HG02571 (cell line): ENCODE results near the gene C10orf71.

Experiments used
- ATAC-seq: cut with Tn5 transposase; IDR thresholded peaks from one replicate; pipeline ENCODE4 v1.9.1; 2021; ENCODE audit warnings: mild to moderate bottlenecking, moderate library complexity; ENCODE audit not compliant: unreplicated experiment

C10orf71 gene

DNA sequence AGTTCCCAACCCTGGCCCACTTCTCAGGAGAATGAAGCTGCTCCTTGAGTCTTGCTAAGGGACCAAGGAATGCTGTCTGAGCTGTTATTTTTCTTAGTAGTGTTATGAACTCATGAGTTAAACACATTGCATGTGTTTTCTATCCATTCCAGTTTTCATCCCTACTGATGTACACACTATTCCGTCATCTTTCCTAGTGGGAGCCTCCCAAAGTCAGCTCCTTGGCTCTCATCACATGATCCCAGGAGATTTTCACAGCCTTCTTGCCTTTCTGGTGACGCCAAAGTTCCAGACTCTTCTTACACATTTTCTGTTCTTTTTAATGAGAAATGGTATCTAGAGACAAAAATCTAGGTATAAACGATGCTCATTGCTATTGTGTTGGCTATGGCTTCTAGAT is 8.4 kb upstream of the C10orf71 start:
- ATAC-seq, result no peak

DNA sequence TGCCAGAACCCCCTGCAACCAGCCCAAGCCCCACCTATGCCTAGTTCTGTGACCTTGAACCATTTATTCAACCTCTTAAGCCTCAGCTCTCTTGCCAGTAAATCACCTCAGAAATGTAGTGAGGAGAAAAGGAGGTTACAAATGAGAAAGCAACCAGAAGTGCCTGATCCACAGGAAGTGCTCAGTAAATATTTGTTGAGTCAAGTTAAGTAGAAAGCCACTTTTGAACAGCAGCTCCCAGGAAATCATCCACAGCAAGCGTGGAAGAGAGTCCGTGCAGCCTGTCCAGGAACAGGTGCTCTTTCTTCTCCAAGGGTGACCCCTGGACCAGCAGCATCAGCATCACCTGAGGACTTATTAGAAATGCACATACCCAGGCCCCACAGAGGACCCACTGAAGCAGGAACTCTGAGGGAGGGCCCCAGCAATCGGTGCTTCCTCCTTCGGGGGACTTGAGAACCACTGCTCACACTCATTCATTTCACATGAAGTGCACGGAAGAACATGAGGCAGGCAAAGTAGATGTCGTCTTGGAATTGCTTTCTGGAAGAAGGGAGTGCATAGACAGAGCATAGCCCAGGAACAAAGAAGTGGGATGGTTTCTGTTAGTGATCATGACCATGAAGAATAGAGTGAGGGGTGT is 6.3 kb upstream of the C10orf71 start:
- ATAC-seq, result no peak

DNA sequence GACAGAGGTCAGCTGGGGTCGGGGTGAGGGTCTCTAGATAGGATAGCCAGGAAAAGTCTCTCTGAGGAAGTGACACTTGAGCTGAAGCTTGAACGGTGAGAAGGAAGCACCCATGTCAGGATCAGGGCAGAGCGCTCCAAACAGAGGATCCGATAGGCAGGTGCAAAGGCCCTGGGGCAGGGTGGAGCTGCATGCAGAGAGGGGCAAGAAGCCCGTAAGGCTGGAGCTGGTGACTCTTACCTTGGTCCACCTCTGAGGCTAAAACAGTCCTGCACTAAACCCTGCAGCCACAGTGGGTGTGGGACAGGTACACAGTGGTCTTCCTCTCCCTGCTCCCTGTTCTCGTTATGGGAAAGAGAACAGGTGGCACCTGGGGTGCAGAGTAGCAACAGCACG is 5.8 kb upstream of the C10orf71 start:
- ATAC-seq, result no peak

DNA sequence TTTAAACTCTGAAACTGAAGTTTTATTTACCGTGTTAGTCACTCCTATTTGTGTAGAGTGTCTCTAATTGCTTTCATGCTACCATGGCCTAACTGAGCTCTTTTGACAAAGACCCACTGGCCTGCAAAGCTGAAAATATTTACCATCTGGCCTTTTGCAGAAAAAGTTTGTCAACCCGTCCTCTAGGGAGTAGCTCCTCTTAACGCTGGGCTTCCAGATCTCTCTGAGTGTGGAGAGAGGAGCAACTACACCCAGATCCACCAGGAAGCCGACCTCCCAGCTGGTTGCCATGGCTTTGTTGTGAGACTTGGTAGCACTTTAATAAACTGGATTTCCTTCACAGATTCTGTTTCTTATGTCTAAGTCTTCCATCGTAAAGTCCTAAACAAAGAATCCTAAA is 4.2 kb upstream of the C10orf71 start:
- no peak for ATAC-seq

DNA sequence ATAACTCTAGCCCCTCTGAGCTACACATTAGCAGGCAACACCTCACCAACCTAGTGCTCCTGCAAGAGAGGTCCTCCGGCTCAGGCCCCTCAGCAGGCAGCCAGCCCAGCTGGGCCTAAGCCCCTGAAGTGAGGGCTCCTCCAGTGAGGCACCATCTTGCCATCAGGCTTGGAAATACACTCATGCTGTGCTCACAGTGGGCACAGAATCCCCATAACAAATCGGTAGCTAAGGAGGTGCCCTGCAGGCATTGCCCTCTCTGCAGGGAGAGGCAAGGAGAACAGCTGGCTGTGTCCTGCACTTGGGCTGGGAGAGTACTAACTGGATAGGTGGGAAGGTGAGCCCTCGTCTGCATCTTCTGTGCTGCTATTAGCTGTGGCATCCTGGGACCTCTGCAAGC is 3.7 kb upstream of the C10orf71 start:
- ATAC-seq, result no peak

DNA sequence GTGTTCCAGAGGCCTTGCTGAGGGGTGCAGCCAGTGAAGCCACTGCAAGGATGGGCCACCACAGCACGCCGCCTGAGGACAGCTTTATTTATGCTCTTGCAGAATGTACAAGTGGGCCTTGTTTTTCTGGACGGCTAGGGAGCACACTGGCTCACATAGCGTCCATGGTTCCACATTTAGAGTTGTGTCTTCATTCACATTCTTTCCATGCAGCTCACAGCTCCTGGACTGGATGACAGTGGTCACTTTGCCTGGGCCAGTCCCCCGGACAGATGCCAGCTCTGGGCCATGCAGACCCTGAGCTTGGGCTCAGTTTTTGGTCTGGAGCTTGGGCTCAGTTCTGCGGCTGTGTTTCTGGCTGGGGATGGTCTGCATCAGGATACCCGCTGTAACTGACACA is 2.6 kb upstream of the C10orf71 start:
- ATAC-seq, result no peak

DNA sequence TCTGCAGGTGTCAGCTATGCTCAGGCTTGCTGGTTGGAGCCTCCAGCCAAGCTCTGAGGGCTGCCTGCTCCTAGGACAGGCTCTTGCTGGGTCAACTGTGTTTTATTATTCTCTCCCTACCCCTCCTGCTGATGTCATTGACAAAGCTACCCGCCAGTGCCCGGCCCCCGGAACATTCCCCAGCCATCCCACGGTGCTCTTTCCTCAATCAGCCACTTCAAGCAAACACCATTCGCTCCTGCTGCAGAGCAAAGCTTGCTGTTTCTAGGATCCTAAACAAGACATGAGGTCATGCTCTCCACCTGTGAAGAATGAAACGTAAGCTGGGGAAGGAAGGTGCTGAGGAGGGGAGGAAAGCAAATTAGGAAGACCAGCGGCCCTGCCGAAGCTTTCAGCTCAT is 2.1 kb upstream of the C10orf71 start:
- ATAC-seq, result no peak

DNA sequence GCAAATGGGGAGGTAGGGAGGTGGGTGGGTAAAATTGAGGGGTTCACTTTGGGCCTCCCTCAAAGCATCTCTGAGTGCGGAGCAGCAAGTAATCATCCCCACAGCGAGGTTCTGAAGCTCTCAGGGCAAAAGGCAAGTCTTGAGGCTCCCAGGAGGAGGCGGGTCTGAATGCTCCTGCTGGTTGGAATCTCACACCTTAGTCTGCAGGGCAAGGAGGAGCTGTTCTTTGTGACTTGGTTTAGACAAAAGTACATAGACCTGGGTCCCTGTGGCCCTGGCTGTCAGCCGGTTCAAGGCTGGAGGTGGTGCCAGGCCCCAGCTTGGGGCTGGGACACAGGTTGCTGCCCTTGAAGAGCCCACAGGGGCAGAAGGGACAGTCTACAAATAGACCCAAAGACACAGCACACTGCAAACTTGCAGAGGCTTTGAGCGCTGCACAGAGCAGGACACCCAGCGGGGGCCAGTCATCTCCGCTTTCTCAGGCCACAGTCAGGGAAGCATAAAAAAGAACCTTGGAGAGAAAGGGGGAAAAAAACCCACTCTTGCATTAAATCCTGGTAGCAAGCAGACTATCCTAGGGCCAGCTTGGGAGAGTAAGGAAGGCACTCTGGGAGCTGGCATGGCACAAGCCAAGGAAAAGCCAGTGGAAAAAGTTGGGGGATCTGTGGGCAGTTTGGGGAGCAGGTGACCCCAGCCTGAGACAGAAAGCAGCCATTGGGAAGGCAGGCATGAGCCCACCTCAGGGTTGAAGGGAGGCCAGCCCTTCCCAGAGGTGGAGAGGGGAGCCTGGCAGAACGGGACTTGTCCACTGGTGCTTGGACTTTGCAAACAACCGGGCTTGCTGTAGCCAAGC is 926 bp upstream of the C10orf71 start:
- no peak for ATAC-seq

DNA sequence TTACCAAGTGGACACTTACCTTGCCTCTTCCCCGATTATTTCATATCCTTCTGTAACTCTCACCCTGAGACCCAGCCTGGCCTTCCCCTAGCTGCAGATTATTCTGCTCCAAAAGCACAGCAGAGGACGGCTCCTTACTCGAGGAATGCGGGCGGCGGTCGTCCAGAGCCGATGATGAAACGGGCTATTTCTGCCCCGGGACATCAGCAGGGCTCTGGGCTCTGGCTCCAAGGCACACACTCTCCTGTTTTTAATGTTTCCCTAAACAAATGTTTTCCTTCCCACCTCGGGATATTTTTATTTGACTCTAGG is 343 bp upstream of the C10orf71 start:
- ATAC-seq, result no peak

DNA sequence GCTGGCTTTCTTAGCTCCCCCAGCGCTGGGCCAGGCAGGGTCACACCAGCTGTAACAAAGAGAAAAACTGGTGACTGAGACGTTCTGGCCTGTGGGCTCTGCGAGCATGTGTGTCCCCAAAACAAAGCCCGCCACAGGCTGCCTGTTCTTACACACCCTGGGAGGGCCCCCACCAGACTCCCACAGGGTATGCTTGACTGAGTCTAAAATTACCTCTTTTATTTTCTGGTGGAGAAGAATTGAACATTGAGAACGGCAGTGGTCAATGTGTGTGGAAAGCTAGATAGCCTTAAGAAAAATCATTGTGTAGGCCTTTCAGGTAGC is 808 bp downstream of the C10orf71 start:
- no peak for ATAC-seq

DNA sequence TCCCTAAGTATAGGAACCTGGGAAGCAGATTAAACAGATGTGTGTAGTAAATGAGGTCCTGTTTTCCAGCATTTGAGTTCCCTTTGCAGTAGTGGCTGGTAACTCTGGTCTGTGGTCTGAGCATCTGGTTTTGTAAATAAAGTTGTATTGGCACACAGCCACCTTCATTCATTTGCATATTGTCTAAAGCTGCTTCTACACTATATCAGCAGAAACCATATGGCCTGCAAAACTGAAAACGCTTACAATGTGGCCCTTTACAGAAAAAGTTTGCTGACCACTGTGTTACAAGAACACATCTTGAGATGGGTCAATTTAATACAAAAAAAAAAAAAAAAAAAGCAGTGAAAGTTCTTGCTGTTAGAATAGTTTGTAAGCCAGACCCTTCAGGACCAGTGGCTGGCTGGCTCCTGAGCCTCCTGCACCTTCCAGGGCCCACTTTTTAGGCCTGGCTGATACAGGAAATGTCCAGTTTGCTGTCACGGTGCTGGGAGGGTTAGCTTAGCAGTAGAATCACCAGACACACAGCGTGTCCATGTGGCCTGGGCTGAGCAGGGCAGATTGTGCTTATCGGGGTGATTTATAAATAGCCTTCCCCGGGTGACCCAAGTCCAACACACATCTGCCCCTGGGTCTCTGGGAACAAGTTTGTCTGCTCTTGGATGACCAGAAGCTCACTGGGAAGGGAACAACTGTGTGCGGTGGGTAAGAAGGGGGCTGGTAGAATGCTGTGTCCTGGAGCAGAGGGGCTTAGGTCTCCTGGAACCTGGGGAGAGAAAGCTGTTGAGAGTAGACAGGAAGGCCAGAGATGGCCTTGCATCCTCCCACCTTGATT is 1.4 kb downstream of the C10orf71 start:
- no peak for ATAC-seq

DNA sequence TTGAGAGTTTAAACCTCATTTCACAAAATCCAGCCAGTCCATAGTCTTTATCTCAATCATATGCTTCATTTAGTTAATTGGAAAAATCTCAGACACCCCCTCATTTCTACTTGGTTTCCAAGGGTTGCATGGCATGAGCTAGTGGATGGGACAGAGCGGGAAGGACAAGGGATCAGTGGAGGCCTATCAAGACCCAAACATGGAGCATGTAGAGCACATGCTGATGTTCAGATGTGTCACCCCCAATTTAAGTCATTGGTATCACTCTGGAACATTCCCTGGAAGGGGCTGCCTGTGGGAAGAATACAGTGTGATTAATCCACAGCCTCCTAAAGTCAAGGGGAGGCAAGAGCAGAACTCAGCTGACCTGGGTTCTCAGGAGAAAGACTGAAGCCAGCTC is 2.3 kb downstream of the C10orf71 start:
- ATAC-seq, result no peak

DNA sequence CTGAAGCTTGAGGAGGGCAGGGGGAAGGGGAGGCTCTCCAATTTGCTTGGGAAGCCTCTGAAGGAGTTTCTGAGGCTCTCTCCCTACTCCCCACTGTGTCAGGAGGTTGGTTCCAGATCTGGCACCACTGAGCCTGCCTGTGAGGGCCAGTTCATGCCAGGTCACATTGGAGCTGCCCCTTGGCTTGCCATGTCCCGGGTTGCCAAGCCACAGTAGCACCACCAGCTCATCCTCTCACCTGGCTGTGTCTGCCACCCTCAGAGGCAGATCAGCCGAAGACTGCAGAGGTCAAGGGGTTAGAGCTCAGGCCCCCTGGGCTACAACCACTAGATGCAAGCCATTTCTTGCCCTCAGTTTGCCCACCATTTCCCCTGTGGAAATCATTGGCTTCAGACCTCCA is 3.1 kb downstream of the C10orf71 start:
- ATAC-seq, result no peak

DNA sequence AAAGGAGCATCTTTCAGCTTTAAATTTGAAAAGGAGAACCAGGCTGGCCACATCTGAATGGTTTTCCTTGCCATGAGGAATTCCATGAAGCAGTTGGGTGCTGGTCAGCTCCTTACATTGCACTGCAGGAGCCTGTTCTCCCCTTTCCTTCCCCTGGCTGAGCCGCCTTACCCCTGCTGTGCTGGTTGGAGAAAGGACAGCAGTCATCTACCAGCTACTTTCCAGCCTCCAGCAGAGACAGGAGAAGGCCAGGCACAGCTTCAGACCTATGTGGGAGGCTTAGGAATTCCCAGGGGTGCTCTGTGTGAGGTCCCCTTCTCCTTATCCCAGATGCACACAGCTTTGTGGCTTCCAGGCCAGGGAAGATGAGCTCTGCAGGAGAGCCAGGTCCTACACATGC is 4.7 kb downstream of the C10orf71 start:
- no peak for ATAC-seq

DNA sequence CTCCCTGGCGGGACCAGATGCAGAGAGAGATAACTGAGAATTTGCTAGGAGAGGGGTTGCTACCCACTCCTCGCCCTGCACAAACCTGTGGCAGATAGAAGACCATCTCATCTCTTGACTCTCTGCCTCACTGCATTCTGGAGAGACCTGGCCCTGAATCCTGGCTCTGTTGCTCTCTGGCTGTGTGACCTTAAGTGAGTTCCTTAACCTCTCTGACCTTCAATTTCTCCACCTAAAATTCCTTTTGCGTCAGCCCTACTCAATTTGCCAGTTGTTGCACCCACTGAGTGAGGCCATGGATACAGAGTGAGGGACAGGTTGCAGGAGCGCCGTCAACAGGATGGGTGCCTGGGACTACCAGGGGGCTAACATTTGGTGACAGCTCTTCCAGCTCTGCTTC is 5.2 kb downstream of the C10orf71 start:
- ATAC-seq, result no peak

DNA sequence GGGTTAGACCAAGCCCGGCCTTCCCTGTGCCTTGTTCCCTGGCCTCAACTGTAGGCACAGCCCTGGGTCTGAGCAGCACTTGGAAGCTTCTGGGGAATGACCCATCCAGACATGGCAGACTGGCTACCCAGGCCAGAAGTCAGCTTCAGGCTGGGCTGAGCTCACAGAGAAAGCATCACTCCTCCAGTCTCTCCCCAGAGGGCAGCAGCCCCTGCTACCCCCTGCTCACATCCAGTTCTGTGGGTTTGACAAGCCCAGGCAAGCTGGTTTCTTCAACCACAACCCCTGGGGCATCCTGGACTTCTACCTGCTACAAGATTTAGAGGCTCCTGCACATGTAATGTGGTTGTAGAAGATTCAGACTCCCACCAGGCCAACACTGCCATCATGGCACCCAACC is 9.0 kb downstream of the C10orf71 start:
- no peak for ATAC-seq

DNA sequence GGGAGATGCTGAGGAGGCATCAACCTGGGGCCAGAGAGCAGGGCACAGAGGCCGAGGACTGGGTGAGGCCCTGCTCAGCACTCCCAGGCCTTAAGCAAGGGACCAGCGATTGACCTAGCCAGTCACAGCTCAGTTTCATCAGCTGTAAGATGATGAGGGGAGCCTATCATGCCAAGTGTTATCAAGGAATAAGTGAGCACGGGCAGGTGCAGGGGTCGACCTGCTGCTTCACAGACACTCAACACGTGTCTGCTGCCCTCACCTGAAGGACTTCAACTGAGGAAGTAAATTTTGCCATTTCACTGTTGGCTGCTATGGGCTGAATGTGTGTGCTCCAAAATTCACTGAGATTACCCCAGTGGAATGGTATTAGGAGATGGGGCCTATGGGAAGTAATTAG is 9.9 kb downstream of the C10orf71 start:
- ATAC-seq, result no peak

DNA sequence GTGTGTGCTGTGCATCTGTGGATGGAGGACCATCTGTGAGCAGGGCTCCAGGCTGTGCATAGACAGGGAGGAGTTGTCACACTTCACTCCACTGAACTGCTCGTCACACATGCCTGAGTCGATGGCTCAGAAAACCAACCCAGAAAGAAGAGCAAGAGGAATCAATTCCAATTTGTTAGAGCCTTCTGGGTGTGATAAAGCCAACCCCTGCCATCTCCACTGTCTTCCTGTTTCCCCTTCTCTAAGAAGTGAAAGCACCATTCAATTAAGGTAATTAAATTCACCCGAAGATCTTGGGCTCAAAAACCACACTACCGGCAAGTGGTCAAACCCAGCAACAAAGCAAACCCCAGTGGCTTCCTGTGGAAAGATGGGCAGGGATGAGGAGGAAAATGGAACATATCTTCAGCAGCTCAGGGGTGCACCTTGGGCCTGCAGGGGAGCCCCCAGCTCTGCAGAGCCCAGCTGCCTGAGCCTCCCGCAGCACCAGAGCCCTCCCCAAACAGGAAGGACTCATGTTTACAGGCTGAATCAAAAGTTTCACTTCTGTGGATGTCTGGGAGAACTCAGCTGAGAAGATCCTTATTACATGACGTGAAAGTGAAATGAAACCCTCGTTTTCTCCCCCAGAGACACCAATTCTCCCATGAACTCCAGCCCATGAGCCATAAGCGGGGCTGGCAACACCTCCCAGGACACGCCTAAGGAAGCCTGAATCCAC is 10.9 kb downstream of the C10orf71 start:
- ATAC-seq, result no peak

DNA sequence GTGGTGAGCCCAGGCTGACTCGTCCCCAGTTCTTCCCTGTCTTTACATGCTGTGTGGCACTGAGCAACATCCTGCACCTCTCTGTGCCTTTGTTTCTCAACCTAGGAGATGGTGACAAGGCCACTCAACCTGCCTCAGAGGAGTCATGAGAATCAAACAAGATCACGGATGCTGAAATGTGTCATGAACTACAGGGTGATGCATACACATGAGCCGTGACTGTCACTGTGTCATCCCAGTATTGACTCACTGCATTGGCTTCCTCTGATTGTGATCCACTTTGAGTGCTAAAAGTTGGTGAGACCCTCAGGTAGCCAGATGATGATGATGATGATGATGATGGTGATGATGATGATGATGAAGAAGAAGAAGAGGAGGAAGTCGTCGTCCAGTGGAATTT is 11.5 kb downstream of the C10orf71 start:
- ATAC-seq, result no peak

DNA sequence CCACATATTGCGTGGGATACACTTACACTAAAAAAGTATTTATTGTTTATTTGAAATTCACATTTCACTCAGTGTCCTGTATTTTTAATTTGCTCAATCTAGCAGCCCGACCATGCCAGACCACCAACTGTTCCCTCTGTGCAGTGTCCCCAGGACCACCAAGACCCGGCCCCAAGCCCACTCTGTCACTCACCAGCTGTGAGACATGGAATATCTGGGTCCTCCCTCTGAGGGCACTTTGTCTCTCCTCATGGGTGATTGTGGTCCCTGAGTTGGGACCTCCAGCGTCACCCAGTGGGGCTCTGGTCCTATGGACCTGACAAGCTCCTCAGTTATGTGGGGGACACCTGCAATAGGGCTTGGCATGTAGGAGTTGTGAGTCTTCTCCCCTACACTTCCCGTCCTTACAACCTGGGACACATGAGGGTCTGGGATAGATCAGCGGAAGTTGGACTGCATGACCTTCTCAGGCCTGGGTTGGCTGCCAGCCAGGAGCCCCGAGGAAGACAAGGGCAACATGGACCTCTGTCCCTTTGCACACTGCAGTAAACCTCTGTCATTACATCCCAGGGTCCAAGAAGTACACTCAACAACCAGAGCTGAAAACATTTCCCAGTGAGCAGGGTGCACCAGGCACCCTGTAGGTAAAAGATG is 12.1 kb downstream of the C10orf71 start:
- ATAC-seq, result no peak
